ENCODE measurements around the gene OR2V2. TPM values are rescaled to one million over a fixed set of nuclear protein-coding genes. Genes with fewer than 3 reads are reported as not detected.

Gene OR2V2
- total RNA-seq, 1 experiment from 2014 or later = not detected

- peak overlapping the region; percentile 41 to 65; a peak in 4 of 5 replicates for H3K4me3 Mint-ChIP-seq
Observed at GRCh38 chr5:181182651-181183050, 35.3 kb downstream of the OR2V2 start.

More at GRCh38 chr5:181182651-181183050, 35.3 kb downstream of the OR2V2 start:
- H2AK5ac ChIP-seq (ENCODE audit: insufficient read length, low read length) = no peak overlapping the region
- no peak overlapping the region for H3T11ph ChIP-seq (ENCODE audit: low read length)
- Mint-ChIP-seq H3K4me1 (peaks cover 9 to 13% of the 10 kb centered on the region in 2 experiments), H3K27ac (no peak overlapping the region; a peak in 2 of 7 replicates), H3K27me3 (ENCODE audit: low read depth) (peaks cover 7% of the 10 kb centered on the region), H3K36me3 (ENCODE audit: insufficient read depth in 1 of 3, low read depth in 3 of 3) (peaks cover 0 to 4% (median 2%) of the 10 kb centered on the region in 3 experiments; a peak in 3 of 7 replicates), H3K9me3 (peaks cover 7 to 17% of the 10 kb centered on the region in 2 experiments)
- no peak overlapping the region for H2BK5ac ChIP-seq (ENCODE audit: insufficient read length, low read length)
- DNase-seq = no peak
- WGBS (ENCODE audit: extremely low coverage, insufficient read length, low lambda C conversion rate) = no CpG with 5 or more reads among the region's 12 CpGs
- H3K4ac ChIP-seq (ENCODE audit: low read depth, low read length) = no peak overlapping the region
- no peaks in the 10 kb centered on the region for H3K79me2 ChIP-seq (ENCODE audit: insufficient read depth, low read length)
- no peak overlapping the region for H4K5ac ChIP-seq (ENCODE audit: insufficient read length, low read depth, low read length)
- peaks cover 3% of the 10 kb centered on the region for H3K23me2 ChIP-seq (ENCODE audit: insufficient read length, low read depth, low read length, poor library complexity, severe bottlenecking)
- no peak overlapping the region for H3K9ac ChIP-seq (ENCODE audit: extremely low read depth, insufficient read length, low read length)
- H2BK120ac ChIP-seq (ENCODE audit: low read depth, low read length, poor library complexity, severe bottlenecking) = no peak overlapping the region
- H3K14ac ChIP-seq (ENCODE audit: insufficient read depth, low read length) = no peak overlapping the region
- H3K79me1 ChIP-seq (ENCODE audit: insufficient read depth, low read depth, low read length, poor library complexity, severe bottlenecking) = no peaks in the 10 kb centered on the region
- no peak overlapping the region for H4K91ac ChIP-seq (ENCODE audit: insufficient read length, low read depth, low read length)
- no peaks in the 10 kb centered on the region for H3K4me1 ChIP-seq (ENCODE audit: insufficient read depth, low read length)
- H3K27me3 ChIP-seq (ENCODE audit: insufficient read depth, low read length) = no peaks in the 10 kb centered on the region
- no peaks in the 10 kb centered on the region for H4K20me1 ChIP-seq (ENCODE audit: control insufficient read depth, insufficient read depth, insufficient read length)
- H3K56ac ChIP-seq (ENCODE audit: insufficient read length, low read depth, low read length) = no peak overlapping the region
- no peaks in the 10 kb centered on the region for H3K9me3 ChIP-seq (ENCODE audit: control insufficient read depth, low read depth, low read length)
- H3K27ac ChIP-seq (ENCODE audit: insufficient read length, low read depth, low read length) = no peak overlapping the region
- no peak overlapping the region for H4K8ac ChIP-seq (replicated peaks; ENCODE audit: insufficient read length, low read depth, low read length)
- H3K4me2 ChIP-seq (ENCODE audit: insufficient read depth, insufficient read length, low read length) = no peak overlapping the region
- H3K18ac ChIP-seq (ENCODE audit: insufficient read length, low read depth, low read length) = no peak overlapping the region
- H3K23ac ChIP-seq (ENCODE audit: insufficient read length, low read depth, low read length) = no peak overlapping the region
- H2BK12ac ChIP-seq (ENCODE audit: insufficient read length, low read depth, low read length) = no peak overlapping the region
- H2BK20ac ChIP-seq (ENCODE audit: low read depth, low read length, poor library complexity, severe bottlenecking) = no peak overlapping the region
- no peak overlapping the region for H2AFZ ChIP-seq (ENCODE audit: low read length)
- no peak overlapping the region for H2BK15ac ChIP-seq (ENCODE audit: low read depth, low read length)
- TF ChIP-seq, protein P1, sequence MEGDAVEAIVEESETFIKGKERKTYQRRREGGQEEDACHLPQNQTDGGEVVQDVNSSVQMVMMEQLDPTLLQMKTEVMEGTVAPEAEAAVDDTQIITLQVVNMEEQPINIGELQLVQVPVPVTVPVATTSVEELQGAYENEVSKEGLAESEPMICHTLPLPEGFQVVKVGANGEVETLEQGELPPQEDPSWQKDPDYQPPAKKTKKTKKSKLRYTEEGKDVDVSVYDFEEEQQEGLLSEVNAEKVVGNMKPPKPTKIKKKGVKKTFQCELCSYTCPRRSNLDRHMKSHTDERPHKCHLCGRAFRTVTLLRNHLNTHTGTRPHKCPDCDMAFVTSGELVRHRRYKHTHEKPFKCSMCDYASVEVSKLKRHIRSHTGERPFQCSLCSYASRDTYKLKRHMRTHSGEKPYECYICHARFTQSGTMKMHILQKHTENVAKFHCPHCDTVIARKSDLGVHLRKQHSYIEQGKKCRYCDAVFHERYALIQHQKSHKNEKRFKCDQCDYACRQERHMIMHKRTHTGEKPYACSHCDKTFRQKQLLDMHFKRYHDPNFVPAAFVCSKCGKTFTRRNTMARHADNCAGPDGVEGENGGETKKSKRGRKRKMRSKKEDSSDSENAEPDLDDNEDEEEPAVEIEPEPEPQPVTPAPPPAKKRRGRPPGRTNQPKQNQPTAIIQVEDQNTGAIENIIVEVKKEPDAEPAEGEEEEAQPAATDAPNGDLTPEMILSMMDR (conservative IDR thresholded peaks at IDR 0.05) = no peak

Measured in H9 (cell line).